ENCODE data around the gene BICRAL.
"Not testable (repeated sequence)": the region's sequence is repeated elsewhere in the genome, so short reads cannot be mapped to it uniquely, and the experiment has no call there.

BICRAL gene

DNA sequence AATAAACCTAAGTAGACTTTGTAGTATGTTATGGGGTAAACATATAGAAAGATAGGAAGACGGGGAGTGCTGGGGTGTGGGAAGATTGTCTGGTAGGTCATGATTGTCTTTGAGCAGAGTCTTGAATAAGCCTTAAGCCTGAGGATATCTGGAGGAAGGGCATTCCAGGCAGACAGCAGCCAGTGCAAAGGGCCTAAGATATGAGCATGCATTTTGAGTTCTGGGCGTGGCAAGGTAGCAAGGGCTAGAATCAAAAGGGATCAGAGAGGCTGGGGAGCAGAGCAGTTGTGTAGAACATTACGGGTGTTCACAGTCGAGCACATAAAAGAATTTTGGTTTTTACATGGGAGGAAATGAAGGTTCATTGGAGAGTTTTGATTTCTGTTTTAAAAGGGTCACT is 14.3 kb downstream of the BICRAL start:
- no peak for DNase-seq

- DNase-seq: not testable (repeated sequence)
Observed at GRCh38 chr6:42797696-42798095, 15.8 kb downstream of the BICRAL start.

- DNase-seq: no peak
Observed at GRCh38 chr6:42805297-42805861, 23.5 kb downstream of the BICRAL start.

DNA sequence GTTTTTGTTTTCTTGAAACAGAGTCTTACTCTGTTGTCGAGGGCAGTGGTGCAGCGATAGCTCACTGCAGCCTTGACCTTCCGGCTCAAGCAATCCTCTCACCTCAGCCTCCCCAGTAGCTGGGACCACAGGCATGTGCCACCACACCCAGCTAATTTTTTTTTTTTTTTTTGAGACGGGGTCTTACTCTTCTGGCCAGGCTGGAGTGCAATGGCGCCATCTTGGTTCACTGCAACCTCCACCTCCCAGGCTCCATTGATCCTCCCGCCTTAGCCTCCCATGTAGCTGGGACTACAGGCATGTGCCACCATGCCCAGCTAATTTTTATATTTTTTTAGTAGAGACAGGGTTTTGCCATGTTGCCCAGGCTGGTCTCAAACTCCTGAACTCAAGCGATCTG is 24.5 kb downstream of the BICRAL start:
- not testable (repeated sequence) for DNase-seq

GRCh38 chr6:42808492-42809483 is 26.9 kb downstream of the BICRAL start:
- DNase-seq: no peak

DNA sequence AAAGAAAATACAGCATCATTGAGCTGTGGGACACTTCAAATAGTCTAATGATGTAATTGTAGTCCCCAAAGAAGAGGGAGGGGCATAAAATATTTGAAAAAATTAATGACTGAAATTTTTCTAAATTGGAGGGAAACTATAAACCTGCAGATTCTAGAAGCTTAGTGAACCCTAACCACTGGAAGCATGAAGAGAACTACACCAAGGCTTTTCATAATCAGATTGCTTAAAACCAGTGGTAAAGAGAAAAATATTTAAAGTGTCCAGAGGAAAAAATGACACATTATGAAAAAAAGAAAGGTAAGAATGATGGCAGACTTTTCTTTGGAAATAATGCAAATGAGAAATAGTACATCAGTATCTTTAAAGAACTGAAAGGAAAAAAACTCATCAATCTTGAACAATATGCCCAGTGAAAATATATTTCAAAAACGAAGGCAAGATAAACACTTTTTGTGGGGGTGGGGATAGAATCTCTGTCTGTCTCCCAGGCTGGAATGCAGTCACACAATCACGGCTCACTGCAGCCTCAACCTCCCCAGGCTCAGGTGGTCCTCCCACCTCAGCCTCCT is 31.3 kb downstream of the BICRAL start:
- DNase-seq: no peak

DNA sequence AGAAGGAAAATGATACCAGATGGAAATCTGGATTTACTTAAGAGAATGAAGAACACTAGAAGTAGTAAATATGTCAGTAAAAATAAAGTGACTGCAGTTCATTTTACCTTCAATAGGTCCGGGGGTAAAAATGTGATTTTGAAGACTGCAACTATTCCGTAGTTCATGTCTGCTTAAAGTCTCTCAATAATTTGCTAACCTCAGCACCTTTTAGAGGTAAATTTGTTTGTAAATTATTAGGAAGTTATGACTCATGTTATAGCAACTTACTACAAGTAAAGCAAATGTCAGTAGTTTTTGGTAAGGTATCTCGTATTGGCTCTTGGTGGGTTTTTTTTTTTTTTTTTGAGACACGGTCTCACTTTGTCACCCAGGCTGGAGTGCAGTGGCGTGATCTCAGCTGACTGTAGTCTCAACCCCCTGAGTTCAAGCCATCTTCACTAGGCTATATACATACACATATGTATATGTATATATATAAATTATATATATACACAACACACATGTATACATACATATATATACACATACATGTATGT is 32.1 kb downstream of the BICRAL start:
- DNase-seq: no peak

DNA sequence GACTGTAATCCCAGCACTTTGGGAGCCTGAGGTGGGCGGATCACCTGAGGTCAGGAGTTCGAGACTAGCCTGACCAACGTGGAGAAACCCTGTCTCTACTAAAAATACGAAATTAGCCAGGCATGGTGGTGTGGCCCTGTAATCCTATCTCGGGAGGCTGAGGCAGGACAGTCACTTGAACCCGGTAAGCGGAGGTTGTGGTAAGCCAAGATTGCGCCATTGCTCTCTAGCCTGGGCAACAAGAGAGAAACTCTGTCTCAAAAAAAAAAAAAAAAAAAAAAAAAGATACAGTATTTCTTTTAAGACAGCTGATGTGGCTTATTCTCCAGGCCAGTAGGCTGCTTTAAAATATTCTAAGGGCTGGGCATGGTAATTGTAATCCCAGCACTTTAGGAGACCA is 33.9 kb downstream of the BICRAL start:
- DNase-seq: not testable (repeated sequence)

GRCh38 chr6:42817907-42818306 is 36.1 kb downstream of the BICRAL start:
- DNase-seq: no peak

DNA sequence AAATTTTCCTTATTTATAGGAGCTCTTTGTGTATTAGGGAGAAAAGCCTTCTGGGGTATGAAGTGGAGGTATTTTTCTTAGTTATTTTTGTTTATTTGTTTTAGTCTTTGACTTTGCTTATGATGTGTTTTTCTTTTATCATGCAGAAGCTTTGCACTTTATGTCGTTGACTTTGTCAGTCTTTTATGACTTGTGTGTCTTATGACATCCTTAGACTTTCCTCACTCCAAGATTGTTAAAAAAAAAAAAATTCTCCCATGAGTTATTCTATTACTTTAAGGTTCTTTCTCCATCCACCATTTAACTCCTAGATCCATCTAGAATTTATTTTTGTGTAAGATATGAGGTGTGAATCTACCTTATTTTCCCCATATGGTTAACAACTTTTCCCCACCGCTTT is 36.6 kb downstream of the BICRAL start:
- no peak for DNase-seq

- no peak for DNase-seq
Observed at GRCh38 chr6:42818878-42819277, 37.0 kb downstream of the BICRAL start.

DNA sequence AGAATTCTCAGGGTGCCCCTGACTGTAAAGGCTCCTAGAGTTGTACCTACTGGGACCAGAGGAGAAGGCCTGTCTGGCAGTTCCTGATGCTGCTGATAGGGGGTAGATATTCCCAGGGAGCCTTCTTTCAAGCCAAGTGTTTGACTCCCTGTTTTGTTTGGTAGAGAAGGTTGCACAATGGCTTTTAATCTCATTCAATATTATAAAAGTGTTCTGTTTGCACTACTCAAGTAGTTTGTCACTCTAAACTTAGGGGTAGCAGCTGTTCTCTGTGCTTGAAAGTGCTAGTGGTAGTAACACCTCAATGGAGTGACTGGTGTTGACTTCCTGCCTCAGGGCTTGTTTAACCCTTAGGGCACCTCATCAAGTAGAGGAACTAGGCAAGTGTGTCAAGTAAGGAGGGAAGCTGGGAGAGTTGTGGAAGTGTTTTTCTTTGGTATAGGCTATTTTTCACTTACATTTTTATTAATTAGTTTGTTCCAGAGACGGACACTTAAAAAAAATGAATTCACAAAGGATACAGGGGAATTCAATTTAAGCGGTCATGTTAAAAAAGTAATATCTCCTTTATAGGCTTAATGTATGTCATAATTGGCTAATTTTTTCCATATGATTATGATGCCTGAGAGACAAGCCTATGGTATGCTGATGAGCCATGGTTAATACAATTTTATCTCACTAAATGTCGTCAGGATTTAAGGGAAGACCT is 38.1 kb downstream of the BICRAL start:
- no peak for DNase-seq

- no peak for DNase-seq
Observed at GRCh38 chr6:42820512-42821340, 38.9 kb downstream of the BICRAL start.

DNA sequence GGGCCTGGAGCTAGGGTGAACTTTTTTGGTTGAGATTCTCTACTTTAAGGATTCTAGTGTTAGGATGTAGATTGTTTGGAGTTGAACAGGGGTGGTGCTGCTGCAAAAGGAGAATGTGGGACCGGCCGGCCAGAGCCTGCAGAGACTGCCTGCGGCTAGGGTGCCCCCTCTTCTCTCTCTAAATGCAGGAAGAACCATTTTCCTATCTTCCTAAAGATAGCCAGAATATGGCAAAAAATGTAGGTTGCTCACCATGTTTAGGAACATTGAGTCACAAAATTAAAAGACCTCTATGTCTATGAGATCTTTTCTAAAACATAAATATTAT is 39.5 kb downstream of the BICRAL start:
- DNase-seq: no peak

DNA sequence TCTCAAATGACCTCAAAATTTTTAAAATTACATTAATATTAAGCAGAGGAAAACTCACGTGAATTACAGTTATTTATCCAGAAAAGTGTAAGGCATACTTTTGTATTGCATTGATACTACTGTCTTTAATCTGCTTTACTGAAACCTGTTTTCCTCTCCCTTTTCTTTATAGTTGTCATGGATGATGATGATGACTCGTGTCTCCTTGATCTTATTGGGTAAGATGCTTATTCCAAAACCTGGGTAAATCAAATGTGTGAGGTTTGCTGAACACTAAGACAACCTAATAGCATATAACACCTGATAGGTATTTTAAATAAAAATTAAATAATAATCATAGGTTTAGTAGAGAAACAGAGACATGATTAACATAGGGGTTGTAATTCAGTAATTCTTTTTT is 40.0 kb downstream of the BICRAL start:
- no peak for DNase-seq

GRCh38 chr6:42829561-42830092 is 47.8 kb downstream of the BICRAL start:
- DNase-seq: no peak

DNA sequence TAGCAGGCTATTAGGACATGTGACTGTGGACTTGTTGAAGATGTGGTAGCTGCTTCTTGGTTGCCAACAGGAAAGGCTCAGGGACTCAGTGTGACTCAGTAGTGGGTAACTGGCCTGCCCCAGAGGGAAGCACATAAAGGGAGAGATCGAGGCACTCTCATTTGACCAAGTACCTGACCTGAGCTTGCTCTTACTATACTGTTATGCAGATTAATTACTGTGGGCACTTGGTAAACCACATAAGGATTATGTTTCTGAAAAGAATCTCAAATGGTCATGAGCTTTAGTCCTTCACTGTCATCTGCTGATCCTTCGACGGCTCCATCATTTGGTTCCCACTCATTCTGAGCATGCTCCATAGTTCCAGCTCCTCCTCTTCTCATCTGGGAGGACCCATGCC is 49.4 kb downstream of the BICRAL start:
- DNase-seq: no peak

GRCh38 chr6:42834056-42834455 is 52.2 kb downstream of the BICRAL start:
- DNase-seq: no peak

GRCh38 chr6:42841844-42842584 is 60.2 kb downstream of the BICRAL start:
- DNase-seq: no peak

GRCh38 chr6:42845327-42845694 is 63.5 kb downstream of the BICRAL start:
- DNase-seq: no peak

DNA sequence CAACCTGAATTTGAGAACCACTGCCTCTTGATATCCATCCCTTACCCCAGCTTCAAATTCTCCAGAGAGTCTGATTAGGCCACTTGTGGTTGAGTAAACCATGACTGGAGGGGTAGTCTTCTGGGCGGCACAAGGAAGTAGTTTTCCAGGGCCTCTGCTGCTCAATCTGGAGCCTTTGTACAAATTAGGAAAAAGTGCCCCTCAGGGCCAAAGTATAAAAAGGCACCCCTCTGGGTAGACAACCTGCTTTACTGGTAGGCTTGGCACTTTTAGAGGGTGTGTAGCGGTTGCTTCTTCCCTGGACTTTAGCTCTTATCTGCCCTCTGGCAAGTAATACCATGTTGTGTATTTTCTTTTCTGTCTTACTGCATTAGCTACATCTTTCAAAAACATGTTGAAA is 64.7 kb downstream of the BICRAL start:
- no peak for DNase-seq
